ENCODE measurements around the gene ADAMTS9.
A peak's percentile ranks its signal among the peaks of the same experiment; 100 is the strongest.

Gene ADAMTS9

DNA sequence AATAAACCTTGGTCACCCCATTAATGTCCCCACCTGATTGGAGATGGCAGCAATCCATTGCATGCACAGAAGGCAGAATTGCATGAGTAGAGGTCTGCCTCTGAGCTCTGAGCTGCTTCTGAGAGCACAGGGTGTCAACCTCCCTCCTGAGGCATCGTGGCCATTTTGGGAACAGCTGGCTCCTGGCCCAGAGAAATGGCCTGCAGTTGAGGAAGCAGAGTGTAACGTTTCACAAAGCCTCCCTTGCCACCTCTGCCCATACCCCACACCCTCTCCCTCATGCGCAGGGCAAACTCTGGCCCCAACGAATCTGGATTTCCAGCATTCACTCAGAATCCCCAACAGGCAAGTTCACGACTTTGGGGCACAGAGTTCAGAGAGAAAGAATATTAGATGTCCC lies 198.9 kb downstream of the ADAMTS9 start:
- H3K4me1 ChIP-seq (ENCODE audit: control insufficient read depth, insufficient read depth, low read length): peaks cover 31% of the 10 kb centered on the region
- no peak overlapping the region for H3K9ac ChIP-seq (ENCODE audit: low read depth, low read length)
- peaks cover 11% of the 10 kb centered on the region for H3K27me3 ChIP-seq (ENCODE audit: control insufficient read depth, insufficient read depth, low read length)
- H3K9me3 ChIP-seq (ENCODE audit: control insufficient read depth, insufficient read depth, low read length): no peaks in the 10 kb centered on the region
- H3K36me3 ChIP-seq (ENCODE audit: control insufficient read depth, insufficient read depth, low read length): no peaks in the 10 kb centered on the region
- H3K4me3 ChIP-seq (ENCODE audit: low read depth, low read length): peak overlapping the region; percentile 33
- no peak overlapping the region for H3K27ac ChIP-seq (ENCODE audit: low read depth, low read length)

DNA sequence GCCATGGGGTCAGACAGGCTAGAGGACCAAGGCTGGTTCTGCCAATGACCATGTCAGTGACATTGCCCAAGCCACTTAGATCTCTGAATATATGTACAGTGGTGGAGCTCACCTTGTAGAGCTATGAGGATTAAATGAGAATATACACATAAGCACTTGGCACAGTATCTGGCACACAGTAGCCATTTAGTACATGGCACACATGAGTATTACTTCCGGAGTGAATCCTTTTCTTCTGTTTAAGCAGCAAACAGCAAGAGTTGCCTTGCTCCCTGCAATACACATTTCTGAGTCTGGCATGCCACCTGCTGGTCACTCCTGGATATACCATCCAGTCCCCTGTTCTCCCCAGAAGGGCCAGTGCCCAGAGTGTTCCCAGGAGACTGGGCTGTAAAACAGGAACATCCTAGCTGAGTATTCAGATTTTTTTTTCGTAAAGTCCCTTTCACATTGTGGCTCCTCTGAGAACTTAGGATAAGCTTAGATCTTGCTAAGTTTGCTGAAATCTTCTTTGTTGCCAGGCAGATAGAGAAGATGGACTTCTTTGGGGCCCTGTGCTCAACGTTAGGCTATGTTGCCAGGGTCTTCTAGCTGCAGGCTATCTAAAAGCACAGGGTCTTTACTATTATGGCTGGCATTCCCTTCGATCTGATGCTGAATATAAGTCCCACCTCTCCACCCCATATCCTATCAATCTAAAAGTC lies 203.4 kb downstream of the ADAMTS9 start:
- H3K4me3 ChIP-seq (ENCODE audit: low read depth, low read length): no peak overlapping the region
- no peaks in the 10 kb centered on the region for H3K27me3 ChIP-seq (ENCODE audit: control insufficient read depth, insufficient read depth, low read length)
- no peaks in the 10 kb centered on the region for H3K36me3 ChIP-seq (ENCODE audit: control insufficient read depth, insufficient read depth, low read length)
- H3K9me3 ChIP-seq (ENCODE audit: control insufficient read depth, insufficient read depth, low read length): no peaks in the 10 kb centered on the region
- peaks cover 5% of the 10 kb centered on the region; the same call in 1 of the 2 replicates for H3K4me1 ChIP-seq (ENCODE audit: control insufficient read depth, insufficient read depth, low read length)
- H3K27ac ChIP-seq (ENCODE audit: low read depth, low read length): no peak overlapping the region
- H3K9ac ChIP-seq (ENCODE audit: low read depth, low read length): no peak overlapping the region

DNA sequence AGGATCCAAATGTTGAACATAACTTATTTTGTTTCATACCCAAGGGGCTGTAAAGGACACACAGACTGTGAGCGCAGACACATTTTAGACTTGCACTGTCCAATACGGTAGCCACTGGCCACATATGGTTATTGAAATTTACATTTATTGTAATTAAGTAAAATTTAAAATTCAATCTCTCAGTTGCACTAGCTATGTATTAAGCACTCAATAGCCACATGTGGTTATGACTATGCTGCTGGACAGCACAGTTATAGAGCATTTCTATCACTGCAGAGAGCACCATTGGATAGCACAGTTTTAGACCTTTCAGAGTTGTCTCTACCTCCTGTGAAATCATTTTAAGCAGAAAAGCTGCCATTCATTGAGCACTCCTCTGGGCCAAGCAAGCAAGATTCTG lies 204.3 kb downstream of the ADAMTS9 start:
- H3K27me3 ChIP-seq (ENCODE audit: control insufficient read depth, insufficient read depth, low read length): no peaks in the 10 kb centered on the region
- no peaks in the 10 kb centered on the region for H3K4me1 ChIP-seq (ENCODE audit: control insufficient read depth, insufficient read depth, low read length)
- H3K9ac ChIP-seq (ENCODE audit: low read depth, low read length): no peak overlapping the region
- no peaks in the 10 kb centered on the region for H3K9me3 ChIP-seq (ENCODE audit: control insufficient read depth, insufficient read depth, low read length)
- H3K36me3 ChIP-seq (ENCODE audit: control insufficient read depth, insufficient read depth, low read length): no peaks in the 10 kb centered on the region
- no peak overlapping the region for H3K4me3 ChIP-seq (ENCODE audit: low read depth, low read length)
- no peak overlapping the region for H3K27ac ChIP-seq (ENCODE audit: low read depth, low read length)

DNA sequence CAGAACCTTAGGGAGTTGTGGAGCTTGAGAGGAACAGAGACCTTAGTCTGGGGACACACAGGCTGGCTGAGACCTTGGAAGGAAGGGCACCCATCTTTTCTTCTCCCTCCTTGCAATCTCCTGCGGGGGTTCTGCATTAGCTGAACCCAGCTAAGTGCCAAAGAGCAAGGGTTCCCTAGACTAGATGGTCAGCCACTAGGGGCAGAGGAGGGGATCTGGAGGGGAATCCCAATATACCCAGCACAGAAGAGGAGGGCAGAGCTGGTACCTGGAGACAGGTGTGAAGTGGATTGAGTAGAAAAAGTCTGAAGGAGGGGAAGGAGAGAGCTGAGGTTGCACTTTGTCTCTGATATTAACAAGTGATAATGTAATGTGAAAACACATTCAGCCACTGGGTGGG lies 212.8 kb downstream of the ADAMTS9 start:
- Histone ChIP-seq H3K4me3 (ENCODE audit: low read depth, low read length) (no peak overlapping the region; the same call in 1 of the 2 replicates), H3K36me3 (ENCODE audit: control insufficient read depth, insufficient read depth, low read length) (no peaks in the 10 kb centered on the region), H3K27ac (ENCODE audit: low read depth, low read length) (no peak overlapping the region), H3K9me3 (ENCODE audit: control insufficient read depth, insufficient read depth, low read length) (peaks cover 10% of the 10 kb centered on the region), H3K27me3 (ENCODE audit: control insufficient read depth, insufficient read depth, low read length) (no peaks in the 10 kb centered on the region), H3K4me1 (ENCODE audit: control insufficient read depth, insufficient read depth, low read length) (peaks cover 10% of the 10 kb centered on the region), H3K9ac (ENCODE audit: low read depth, low read length) (no peak overlapping the region)

DNA sequence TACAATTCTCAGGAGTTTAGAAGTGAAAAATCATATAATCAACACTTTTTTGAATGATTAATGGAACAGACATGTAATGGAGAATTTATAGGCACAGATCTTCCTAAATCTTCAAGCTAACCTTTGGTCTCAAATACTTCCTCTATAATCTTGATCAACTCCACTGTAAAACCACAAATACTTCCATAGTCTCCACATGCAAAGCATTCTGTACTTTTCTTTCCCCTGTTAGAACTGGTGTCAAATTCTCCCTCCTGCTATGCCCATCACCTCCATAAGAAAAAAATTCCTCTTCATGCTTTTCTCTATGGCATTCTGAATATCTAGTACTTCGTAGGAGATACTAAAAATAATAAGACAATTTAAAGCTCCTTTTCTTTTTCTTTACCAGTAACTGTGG lies 214.3 kb downstream of the ADAMTS9 start:
- peaks cover 10% of the 10 kb centered on the region for H3K4me1 ChIP-seq (ENCODE audit: control insufficient read depth, insufficient read depth, low read length)
- H3K27ac ChIP-seq (ENCODE audit: low read depth, low read length): no peak overlapping the region
- H3K9ac ChIP-seq (ENCODE audit: low read depth, low read length): no peak overlapping the region
- H3K4me3 ChIP-seq (ENCODE audit: low read depth, low read length): no peak overlapping the region
- no peaks in the 10 kb centered on the region for H3K27me3 ChIP-seq (ENCODE audit: control insufficient read depth, insufficient read depth, low read length)
- no peaks in the 10 kb centered on the region for H3K36me3 ChIP-seq (ENCODE audit: control insufficient read depth, insufficient read depth, low read length)
- H3K9me3 ChIP-seq (ENCODE audit: control insufficient read depth, insufficient read depth, low read length): peaks cover 10% of the 10 kb centered on the region

DNA sequence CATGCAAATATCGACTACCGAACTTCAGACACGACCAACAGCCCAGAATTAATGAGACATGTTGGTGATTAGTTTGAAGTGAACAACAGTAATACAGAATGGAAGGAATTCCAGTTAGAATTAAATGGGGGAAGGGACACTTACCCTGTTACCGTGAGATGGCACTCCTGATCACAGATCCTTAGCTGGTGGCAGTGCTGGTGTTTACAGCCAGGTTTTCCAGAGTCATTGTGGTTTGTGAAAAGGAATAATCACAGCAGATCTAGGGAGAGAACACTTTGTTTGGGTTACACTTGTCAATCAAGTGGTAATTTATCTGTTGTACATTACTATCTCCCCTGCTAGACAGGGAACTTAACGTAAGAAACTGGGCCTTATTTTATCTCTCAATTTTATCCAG lies 217.4 kb downstream of the ADAMTS9 start:
- Histone ChIP-seq H3K9ac (ENCODE audit: low read depth, low read length) (no peak overlapping the region), H3K27ac (ENCODE audit: low read depth, low read length) (no peak overlapping the region), H3K27me3 (ENCODE audit: control insufficient read depth, insufficient read depth, low read length) (no peaks in the 10 kb centered on the region), H3K4me3 (ENCODE audit: low read depth, low read length) (no peak overlapping the region), H3K4me1 (ENCODE audit: control insufficient read depth, insufficient read depth, low read length) (peaks cover 10% of the 10 kb centered on the region), H3K9me3 (ENCODE audit: control insufficient read depth, insufficient read depth, low read length) (peaks cover 4% of the 10 kb centered on the region; the same call in 1 of the 2 replicates), H3K36me3 (ENCODE audit: control insufficient read depth, insufficient read depth, low read length) (no peaks in the 10 kb centered on the region)

DNA sequence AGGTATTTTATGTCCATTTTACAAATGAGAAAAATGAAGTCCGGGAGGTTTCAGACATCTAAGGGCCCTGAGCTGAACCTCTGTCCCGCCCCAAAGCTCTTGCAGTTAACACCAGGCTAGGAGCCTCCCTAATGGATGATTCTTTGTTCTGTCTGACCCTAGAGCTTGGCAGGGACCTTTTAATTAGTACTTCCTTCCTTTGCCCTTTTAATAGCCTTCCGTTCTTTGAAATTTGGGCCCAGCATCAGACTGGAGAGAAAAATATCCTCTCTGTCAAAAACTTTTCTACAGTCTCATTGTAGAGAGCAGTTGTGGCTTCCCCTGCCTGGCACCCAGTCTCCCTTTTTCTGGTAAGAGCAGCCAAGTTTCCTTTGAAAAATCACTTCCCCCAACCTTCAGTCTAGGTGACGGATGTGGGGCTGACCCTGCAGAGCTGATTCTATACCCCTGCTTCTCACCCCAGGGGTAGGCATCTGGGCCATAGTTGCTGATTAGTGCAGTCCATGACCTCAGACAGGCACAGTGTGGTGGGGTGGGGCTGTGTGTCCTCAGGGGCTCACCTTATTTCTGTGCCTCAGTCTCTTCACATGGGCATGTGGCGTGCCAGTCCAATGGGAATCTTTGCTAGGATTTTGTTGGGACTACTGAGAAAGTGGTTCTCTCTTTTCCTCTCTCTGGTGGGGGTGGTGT lies 220.4 kb downstream of the ADAMTS9 start:
- no peaks in the 10 kb centered on the region for H3K9me3 ChIP-seq (ENCODE audit: control insufficient read depth, insufficient read depth, low read length)
- H3K36me3 ChIP-seq (ENCODE audit: control insufficient read depth, insufficient read depth, low read length): no peaks in the 10 kb centered on the region
- no peak overlapping the region for H3K27ac ChIP-seq (ENCODE audit: low read depth, low read length)
- H3K4me1 ChIP-seq (ENCODE audit: control insufficient read depth, insufficient read depth, low read length): peaks cover 5% of the 10 kb centered on the region; the same call in 1 of the 2 replicates
- H3K27me3 ChIP-seq (ENCODE audit: control insufficient read depth, insufficient read depth, low read length): no peaks in the 10 kb centered on the region
- H3K4me3 ChIP-seq (ENCODE audit: low read depth, low read length): no peak overlapping the region
- no peak overlapping the region for H3K9ac ChIP-seq (ENCODE audit: low read depth, low read length)
